Natural killer cell (primary cell): ENCODE data around the gene RASGRF2. TPM values are rescaled to one million over a fixed set of nuclear protein-coding genes. Genes with fewer than 3 reads are reported as not detected.
A peak's percentile ranks its signal among the peaks of the same experiment; 100 is the strongest.

Experiments
- ATAC-seq, 3 donors: fragments of 150-1000 bp in 2 of 3; fragments of 200-7000 bp in 1 of 3; cut with Tn5 transposase; 1 replicate in 1 of 3; 2 replicates in 2 of 3; pipeline ENCODE4 v1.10.0; 2021; ENCODE audit warnings: mild to moderate bottlenecking in 2 of 3, moderate library complexity in 2 of 3
- DNase-seq, 2 donors: peaks; one replicate each; pipeline versions ENCODE4 v3.0.0 to v3.0.0-alpha.2; 2013 to 2021; ENCODE audit warnings: mixed read lengths in 1 of 2
- H3K27ac ChIP-seq: one replicate; pipeline ENCODE4 v1.5.1; 2013; ENCODE audit warnings: mild to moderate bottlenecking, low read length
- H3K27me3 ChIP-seq: one replicate; pipeline ENCODE4 v1.6.1; 2013; ENCODE audit warnings: low read length; ENCODE audit not compliant: control insufficient read depth, insufficient read depth
- H3K36me3 ChIP-seq: one replicate; pipeline ENCODE4 v1.6.1; 2013; ENCODE audit warnings: low read length; ENCODE audit not compliant: control insufficient read depth, insufficient read depth
- H3K4me1 ChIP-seq: one replicate; pipeline ENCODE4 v1.6.1; 2013; ENCODE audit warnings: low read length; ENCODE audit not compliant: control insufficient read depth, insufficient read depth
- H3K4me3 ChIP-seq: one replicate; pipeline ENCODE4 v1.5.1; 2013; ENCODE audit warnings: low read length
- H3K9me3 ChIP-seq: one replicate; pipeline ENCODE4 v1.6.1; 2013; ENCODE audit warnings: low read length; ENCODE audit not compliant: control insufficient read depth, insufficient read depth
- H3K27ac Mint-ChIP-seq, 2 donors: one replicate each; pipeline ENCODE4 v1.8.0; 2022; ENCODE audit warnings: mild to moderate bottlenecking in 2 of 2, mixed read lengths in 2 of 2, moderate library complexity in 1 of 2
- H3K27me3 Mint-ChIP-seq, 2 donors: one replicate each; pipeline ENCODE4 v1.8.0; 2022; ENCODE audit warnings: low read depth in 2 of 2, mixed read lengths in 2 of 2
- H3K36me3 Mint-ChIP-seq: one replicate; pipeline ENCODE4 v1.8.0; 2022; ENCODE audit warnings: mixed read lengths
- H3K4me1 Mint-ChIP-seq, 2 donors: one replicate each; pipeline ENCODE4 v1.8.0; 2022; ENCODE audit warnings: mixed read lengths in 2 of 2
- H3K4me3 Mint-ChIP-seq: one replicate; pipeline ENCODE4 v1.8.0; 2022; ENCODE audit warnings: mild to moderate bottlenecking, moderate library complexity, mixed read lengths
- H3K9me3 Mint-ChIP-seq, 2 donors: one replicate each; pipeline ENCODE4 v1.8.0; 2022; ENCODE audit warnings: mixed read lengths in 2 of 2
- CTCF ChIP-seq: fragments of 200-600 bp; IDR thresholded peaks from one replicate; pipeline ENCODE4 v1.8.0; 2022; ENCODE audit warnings: antibody characterized with exemption
- WGBS: methylation state at CpG from one replicate; pipeline ENCODE4 v1.1.7; 2013; ENCODE audit warnings: missing lambda C conversion rate; ENCODE audit not compliant: insufficient coverage; 5-methylcytosine and 5-hydroxymethylcytosine counted together
- intact Hi-C: fragments of 100-400 bp; cut with micrococcal nuclease; formaldehyde crosslinking; loops from one replicate; pipeline ENCODE4 v1.14.2; 2022
- total RNA-seq, 4 donors: library from RNA; stranded (reverse); fragments of 120-200 nt in 1 of 4; gene quantifications; one replicate each; pipeline versions ENCODE4 v1.2.3 to v1.2.4, GENCODE V29; 2013 to 2022

The RASGRF2 gene
- total RNA-seq, 3 donors from 2014 or later (not counting 1 experiment from before 2014, with no cell fraction given) = 5.6 to 10.1 (median 6.1) TPM

- H3K36me3 ChIP-seq = peaks cover 5% of the 10 kb centered on the region
- Mint-ChIP-seq H3K4me3 (no peak overlapping the region), H3K27ac (no peak overlapping the region), H3K27me3 (peaks cover 0 to 5% of the 10 kb centered on the region in 2 donors), H3K9me3 (no peaks in the 10 kb centered on the region), H3K4me1 (no peaks in the 10 kb centered on the region), H3K36me3 (no peaks in the 10 kb centered on the region)
- TF ChIP-seq CTCF = no peak
- no peak overlapping the region for H3K4me3 ChIP-seq
- WGBS = 97% methylated on average over 2 of the region's 3 CpGs
- no peak for DNase-seq
- no peak for ATAC-seq
- H3K27ac ChIP-seq = no peak overlapping the region
- intact Hi-C loops = no loop called here
- H3K27me3 ChIP-seq = no peaks in the 10 kb centered on the region
- no peaks in the 10 kb centered on the region for H3K9me3 ChIP-seq
- H3K4me1 ChIP-seq = no peaks in the 10 kb centered on the region
These were observed 131.0 kb downstream of the RASGRF2 start for GRCh38 chr5:81091199-81091598.

- intact Hi-C loops = no loop called here
- H3K9me3 ChIP-seq = no peaks in the 10 kb centered on the region
- Mint-ChIP-seq H3K27ac (no peak overlapping the region), H3K4me3 (no peak overlapping the region), H3K27me3 (peaks cover 0 to 5% of the 10 kb centered on the region in 2 donors), H3K9me3 (no peaks in the 10 kb centered on the region), H3K36me3 (no peaks in the 10 kb centered on the region), H3K4me1 (no peaks in the 10 kb centered on the region)
- no peak for TF ChIP-seq CTCF
- DNase-seq (no peak), ATAC-seq (peak in 1 of 3 donors; percentile 34)
- no peaks in the 10 kb centered on the region for H3K4me1 ChIP-seq
- H3K4me3 ChIP-seq = no peak overlapping the region
- no peaks in the 10 kb centered on the region for H3K27me3 ChIP-seq
- peaks cover 2% of the 10 kb centered on the region for H3K36me3 ChIP-seq
- WGBS = 100% methylated on average over 1 of the region's 2 CpGs
- H3K27ac ChIP-seq = no peak overlapping the region
These were observed 133.5 kb downstream of the RASGRF2 start for GRCh38 chr5:81093536-81094196.

- ATAC-seq = no peak
- peaks cover 0 to 5% of the 10 kb centered on the region in 2 donors for H3K27me3 Mint-ChIP-seq
- intact Hi-C loops = no loop called here
- TF ChIP-seq CTCF = no peak
- H3K4me1 Mint-ChIP-seq = no peaks in the 10 kb centered on the region
- Histone ChIP-seq H3K36me3 (peaks cover 2% of the 10 kb centered on the region), H3K4me1 (no peaks in the 10 kb centered on the region), H3K27me3 (no peaks in the 10 kb centered on the region), H3K27ac (no peak overlapping the region), H3K9me3 (no peaks in the 10 kb centered on the region), H3K4me3 (no peak overlapping the region)
- no peak overlapping the region for H3K27ac Mint-ChIP-seq
- no peaks in the 10 kb centered on the region for H3K36me3 Mint-ChIP-seq
- no peak overlapping the region for H3K4me3 Mint-ChIP-seq
- DNase-seq = no peak
- no peaks in the 10 kb centered on the region for H3K9me3 Mint-ChIP-seq
- 100% methylated on average over 1 of the region's 1 CpG for WGBS
These were observed 135.7 kb downstream of the RASGRF2 start for GRCh38 chr5:81095835-81096234.

- Mint-ChIP-seq H3K27me3 (no peaks in the 10 kb centered on the region), H3K9me3 (no peaks in the 10 kb centered on the region), H3K4me1 (no peaks in the 10 kb centered on the region), H3K36me3 (no peaks in the 10 kb centered on the region), H3K4me3 (no peak overlapping the region), H3K27ac (no peak overlapping the region)
- no peaks in the 10 kb centered on the region for H3K27me3 ChIP-seq
- H3K4me3 ChIP-seq = no peak overlapping the region
- intact Hi-C loops = no loop called here
- DNase-seq (no peak), ATAC-seq (no peak)
- H3K4me1 ChIP-seq = no peaks in the 10 kb centered on the region
- TF ChIP-seq CTCF = no peak
- no peaks in the 10 kb centered on the region for H3K9me3 ChIP-seq
- H3K27ac ChIP-seq = no peak overlapping the region
- 92% methylated on average over 3 of the region's 3 CpGs for WGBS
- peaks cover 2% of the 10 kb centered on the region for H3K36me3 ChIP-seq
These were observed 137.6 kb downstream of the RASGRF2 start for GRCh38 chr5:81097713-81098112.
